ENCODE measurements around the gene SLC4A4. TPM values are rescaled to one million over a fixed set of nuclear protein-coding genes. Genes with fewer than 3 reads are reported as not detected.

The SLC4A4 gene
- total RNA-seq, 1 experiment from 2014 or later: 1.1 TPM

DNA sequence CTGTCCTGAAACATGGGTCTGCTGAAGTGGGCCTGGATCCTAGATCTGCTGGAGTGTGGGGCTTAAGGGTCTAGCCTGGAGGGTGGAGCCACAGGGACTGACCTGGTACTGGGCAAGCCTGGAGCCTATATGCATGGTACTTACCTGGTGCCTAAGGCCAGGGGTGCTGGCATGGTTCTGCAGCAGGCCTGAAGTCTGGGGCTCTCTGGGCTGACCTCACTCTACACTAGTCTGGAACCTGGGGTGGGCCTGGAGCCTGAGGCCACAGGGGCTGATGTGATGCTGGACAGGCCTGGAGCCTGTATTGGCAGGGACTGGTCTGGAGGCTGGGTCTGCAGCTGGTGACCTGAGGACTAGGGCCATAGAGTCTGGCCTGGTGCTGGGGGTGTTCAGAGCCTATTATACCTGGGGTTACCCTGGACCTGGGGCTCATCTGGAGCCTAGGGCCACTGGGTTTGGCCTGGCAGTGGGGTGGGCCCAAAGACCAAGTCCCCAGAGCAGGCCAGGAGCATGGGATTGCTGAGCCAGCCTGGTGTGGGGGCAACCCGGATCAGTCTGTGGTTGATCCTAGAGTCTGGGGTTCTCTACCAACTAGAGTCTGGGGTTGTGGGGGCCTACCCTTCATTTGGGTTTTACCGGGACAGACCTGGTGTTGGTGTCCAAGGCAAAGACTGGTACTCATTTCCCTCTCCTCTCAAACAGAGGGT lies 179.6 kb downstream of the SLC4A4 start (continued):
- TF ChIP-seq, protein P1, sequence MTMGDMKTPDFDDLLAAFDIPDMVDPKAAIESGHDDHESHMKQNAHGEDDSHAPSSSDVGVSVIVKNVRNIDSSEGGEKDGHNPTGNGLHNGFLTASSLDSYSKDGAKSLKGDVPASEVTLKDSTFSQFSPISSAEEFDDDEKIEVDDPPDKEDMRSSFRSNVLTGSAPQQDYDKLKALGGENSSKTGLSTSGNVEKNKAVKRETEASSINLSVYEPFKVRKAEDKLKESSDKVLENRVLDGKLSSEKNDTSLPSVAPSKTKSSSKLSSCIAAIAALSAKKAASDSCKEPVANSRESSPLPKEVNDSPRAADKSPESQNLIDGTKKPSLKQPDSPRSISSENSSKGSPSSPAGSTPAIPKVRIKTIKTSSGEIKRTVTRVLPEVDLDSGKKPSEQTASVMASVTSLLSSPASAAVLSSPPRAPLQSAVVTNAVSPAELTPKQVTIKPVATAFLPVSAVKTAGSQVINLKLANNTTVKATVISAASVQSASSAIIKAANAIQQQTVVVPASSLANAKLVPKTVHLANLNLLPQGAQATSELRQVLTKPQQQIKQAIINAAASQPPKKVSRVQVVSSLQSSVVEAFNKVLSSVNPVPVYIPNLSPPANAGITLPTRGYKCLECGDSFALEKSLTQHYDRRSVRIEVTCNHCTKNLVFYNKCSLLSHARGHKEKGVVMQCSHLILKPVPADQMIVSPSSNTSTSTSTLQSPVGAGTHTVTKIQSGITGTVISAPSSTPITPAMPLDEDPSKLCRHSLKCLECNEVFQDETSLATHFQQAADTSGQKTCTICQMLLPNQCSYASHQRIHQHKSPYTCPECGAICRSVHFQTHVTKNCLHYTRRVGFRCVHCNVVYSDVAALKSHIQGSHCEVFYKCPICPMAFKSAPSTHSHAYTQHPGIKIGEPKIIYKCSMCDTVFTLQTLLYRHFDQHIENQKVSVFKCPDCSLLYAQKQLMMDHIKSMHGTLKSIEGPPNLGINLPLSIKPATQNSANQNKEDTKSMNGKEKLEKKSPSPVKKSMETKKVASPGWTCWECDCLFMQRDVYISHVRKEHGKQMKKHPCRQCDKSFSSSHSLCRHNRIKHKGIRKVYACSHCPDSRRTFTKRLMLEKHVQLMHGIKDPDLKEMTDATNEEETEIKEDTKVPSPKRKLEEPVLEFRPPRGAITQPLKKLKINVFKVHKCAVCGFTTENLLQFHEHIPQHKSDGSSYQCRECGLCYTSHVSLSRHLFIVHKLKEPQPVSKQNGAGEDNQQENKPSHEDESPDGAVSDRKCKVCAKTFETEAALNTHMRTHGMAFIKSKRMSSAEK (CRISPR knock-in tag; IDR thresholded peaks at IDR 0.05; ENCODE audit: borderline replicate concordance): no peak
- TF ChIP-seq ZNF219 (CRISPR knock-in tag; IDR thresholded peaks at IDR 0.05; ENCODE audit: borderline replicate concordance): no peak
- TF ChIP-seq, protein P2, sequence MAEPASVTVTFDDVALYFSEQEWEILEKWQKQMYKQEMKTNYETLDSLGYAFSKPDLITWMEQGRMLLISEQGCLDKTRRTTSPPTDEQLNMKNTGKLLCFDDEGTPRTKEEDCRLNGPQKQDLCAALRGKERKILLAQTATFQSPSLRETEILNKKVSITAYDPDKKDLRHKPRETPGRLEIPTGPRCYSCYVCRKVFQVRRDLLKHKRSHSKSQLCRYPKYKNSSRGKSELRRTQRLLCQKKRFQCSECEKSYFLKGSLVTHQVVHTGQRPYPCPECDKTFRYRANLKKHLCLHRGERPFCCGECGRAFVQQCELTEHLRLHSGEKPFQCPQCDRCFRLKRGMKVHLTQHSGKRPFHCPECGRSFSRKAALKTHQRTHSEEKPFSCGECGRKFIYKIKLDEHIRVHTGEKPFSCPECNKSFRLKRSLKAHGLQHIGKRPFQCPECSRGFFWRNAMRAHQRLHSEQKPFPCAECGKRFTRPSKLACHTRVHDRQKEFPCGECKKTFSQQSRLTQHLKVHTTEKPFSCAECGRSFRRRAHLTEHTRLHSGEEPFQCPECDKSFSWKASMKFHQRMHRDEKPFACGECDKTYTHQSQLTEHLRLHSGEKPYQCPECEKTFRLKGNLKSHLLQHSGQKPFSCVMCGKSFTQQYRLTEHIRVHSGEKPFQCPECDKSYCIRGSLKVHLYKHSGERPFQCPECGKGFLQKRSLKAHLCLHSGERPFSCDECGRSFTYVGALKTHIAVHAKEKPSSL (CRISPR knock-in tag; conservative IDR thresholded peaks at IDR 0.05): no peak

GRCh38 chr4:71520308-71520707 lies 181.5 kb downstream of the SLC4A4 start:
- CTCF ChIA-PET: no interaction called here
- H3K27me3 Mint-ChIP-seq (ENCODE audit: low read depth): no peaks in the 10 kb centered on the region
- H3K36me3 Mint-ChIP-seq: peaks cover 5% of the 10 kb centered on the region; the same call in 1 of the 2 replicates
- no peak overlapping the region for H3K4me3 Mint-ChIP-seq
- DNase-seq (ENCODE audit: low spot score) (no peak), ATAC-seq (no peak)
- no peaks in the 10 kb centered on the region for H3K4me1 Mint-ChIP-seq
- H3K27ac Mint-ChIP-seq: no peak overlapping the region
- TF ChIP-seq ZNF423 (CRISPR knock-in tag; IDR thresholded peaks at IDR 0.05): no peak
- no peak for TF ChIP-seq CBFB (CRISPR knock-in tag; IDR thresholded peaks at IDR 0.05; ENCODE audit: low read depth)
- TF ChIP-seq, protein P3, sequence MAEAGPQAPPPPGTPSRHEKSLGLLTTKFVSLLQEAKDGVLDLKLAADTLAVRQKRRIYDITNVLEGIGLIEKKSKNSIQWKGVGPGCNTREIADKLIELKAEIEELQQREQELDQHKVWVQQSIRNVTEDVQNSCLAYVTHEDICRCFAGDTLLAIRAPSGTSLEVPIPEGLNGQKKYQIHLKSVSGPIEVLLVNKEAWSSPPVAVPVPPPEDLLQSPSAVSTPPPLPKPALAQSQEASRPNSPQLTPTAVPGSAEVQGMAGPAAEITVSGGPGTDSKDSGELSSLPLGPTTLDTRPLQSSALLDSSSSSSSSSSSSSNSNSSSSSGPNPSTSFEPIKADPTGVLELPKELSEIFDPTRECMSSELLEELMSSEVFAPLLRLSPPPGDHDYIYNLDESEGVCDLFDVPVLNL (CRISPR knock-in tag; IDR thresholded peaks at IDR 0.05; ENCODE audit: borderline replicate concordance, low read depth): no peak
- no peak for TF ChIP-seq ZNF121 (CRISPR knock-in tag; IDR thresholded peaks at IDR 0.05)
- no peak for TF ChIP-seq ZBTB21 (CRISPR knock-in tag; IDR thresholded peaks at IDR 0.05; ENCODE audit: borderline replicate concordance)
- TF ChIP-seq, protein P2 (CRISPR knock-in tag; conservative IDR thresholded peaks at IDR 0.05): no peak
- no peak for TF ChIP-seq NFATC4 (CRISPR knock-in tag; IDR thresholded peaks at IDR 0.05)
- TF ChIP-seq E2F1 (CRISPR knock-in tag; IDR thresholded peaks at IDR 0.05): no peak
- POLR2A ChIA-PET: no interaction called here
- peaks cover 14% of the 10 kb centered on the region for H3K9me3 Mint-ChIP-seq

- H3K27me3 Mint-ChIP-seq (ENCODE audit: low read depth): no peaks in the 10 kb centered on the region
Observed at GRCh38 chr4:71520850-71521249, 182.0 kb downstream of the SLC4A4 start.

More at GRCh38 chr4:71520850-71521249, 182.0 kb downstream of the SLC4A4 start:
- no peak overlapping the region for H3K27ac Mint-ChIP-seq
- no peak for TF ChIP-seq ZSCAN18 (CRISPR knock-in tag; IDR thresholded peaks at IDR 0.05)
- ChIA-PET CTCF (no interaction called here), POLR2A (no interaction called here)
- peaks cover 14% of the 10 kb centered on the region for H3K9me3 Mint-ChIP-seq
- ATAC-seq: no peak
- no peak for DNase-seq (ENCODE audit: low spot score)
- no peak overlapping the region for H3K4me3 Mint-ChIP-seq
- peaks cover 5% of the 10 kb centered on the region; the same call in 1 of the 2 replicates for H3K36me3 Mint-ChIP-seq
- no peaks in the 10 kb centered on the region for H3K4me1 Mint-ChIP-seq
